Immature natural killer cell (primary cell): ENCODE data around the gene RORC. TPM values are rescaled to one million over a fixed set of nuclear protein-coding genes. Genes with fewer than 3 reads are reported as not detected.

ENCODE experiments used
- DNase-seq, 3 donors: peaks; one replicate each; pipeline ENCODE4 v3.0.0; 2022; ENCODE audit warnings: mixed read lengths in 1 of 3
- H3K27ac Mint-ChIP-seq, 6 donors: one replicate each; pipeline ENCODE4 v1.8.0; 2020; ENCODE audit warnings: mixed read lengths in 6 of 6, mild to moderate bottlenecking in 5 of 6, inconsistent platforms in 4 of 6, moderate library complexity in 3 of 6
- H3K27me3 Mint-ChIP-seq, 3 donors: one replicate each; pipeline ENCODE4 v1.8.0; 2020 to 2021; ENCODE audit warnings: low read depth in 3 of 3, mild to moderate bottlenecking in 3 of 3, mixed read lengths in 3 of 3, moderate library complexity in 3 of 3, inconsistent platforms in 1 of 3
- H3K36me3 Mint-ChIP-seq, 3 donors: one replicate each; pipeline ENCODE4 v1.8.0; 2020; ENCODE audit warnings: mixed read lengths in 3 of 3, inconsistent platforms in 2 of 3, mild to moderate bottlenecking in 2 of 3
- H3K4me1 Mint-ChIP-seq, 2 donors: one replicate each; pipeline ENCODE4 v1.8.0; 2020; ENCODE audit warnings: inconsistent platforms in 2 of 2, mild to moderate bottlenecking in 2 of 2, mixed read lengths in 2 of 2, moderate library complexity in 1 of 2
- H3K4me3 Mint-ChIP-seq, 5 donors: one replicate each; pipeline ENCODE4 v1.8.0; 2020; ENCODE audit warnings: mild to moderate bottlenecking in 5 of 5, mixed read lengths in 5 of 5, inconsistent platforms in 3 of 5, moderate library complexity in 3 of 5
- H3K9me3 Mint-ChIP-seq, 6 donors: one replicate each; pipeline ENCODE4 v1.8.0; 2020; ENCODE audit warnings: mild to moderate bottlenecking in 6 of 6, mixed read lengths in 6 of 6, inconsistent platforms in 4 of 6, moderate library complexity in 3 of 6
- polyA plus RNA-seq, 3 donors: library from polyadenylated mRNA; unstranded; fragments of 300-500 nt; fragmentation: Illumina TruSeq; gene quantifications; one replicate each; pipeline ENCODE4 v1.2.3, GENCODE V29; 2021

RORC gene
- polyA plus RNA-seq, 3 donors from 2014 or later: 0.40 to 1.6 (median 1.4) TPM

DNA sequence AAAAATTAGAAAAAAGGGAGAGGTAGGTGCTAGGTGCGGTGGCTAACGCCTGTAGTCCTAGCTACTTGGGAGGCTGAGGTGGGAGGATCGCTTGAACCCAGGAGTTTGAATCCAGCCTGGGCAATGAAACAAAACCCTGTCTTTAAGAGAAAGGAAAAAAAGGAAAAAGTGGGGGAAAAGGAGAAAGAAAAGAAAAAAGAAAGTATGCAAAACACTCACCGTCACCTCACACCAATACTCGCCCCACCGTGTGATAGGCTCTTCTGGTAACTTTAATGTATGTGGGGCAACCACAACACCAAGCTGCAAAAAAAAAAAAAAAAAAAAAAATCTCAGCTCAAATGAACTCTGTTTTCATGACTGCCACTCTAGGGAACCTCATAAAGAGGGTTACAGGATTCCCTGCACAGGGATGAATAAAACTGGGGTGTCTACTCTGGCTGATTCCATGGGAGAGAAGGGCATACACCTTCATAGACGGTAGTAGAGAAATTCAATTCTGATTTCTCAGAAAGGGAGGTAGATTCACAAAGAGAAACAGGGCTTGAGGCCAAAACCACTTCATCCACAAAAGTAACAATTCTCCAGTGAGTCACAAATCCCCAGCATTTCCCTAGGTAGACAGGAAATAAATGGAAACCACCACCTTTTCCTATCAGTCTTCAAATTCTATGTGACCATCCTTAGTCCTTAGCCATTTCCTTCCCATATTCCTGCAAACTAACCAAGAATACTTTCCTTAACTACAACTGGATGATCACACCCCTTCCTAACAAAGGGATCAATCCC, 70.8 kb downstream of the RORC start:
- Mint-ChIP-seq H3K4me3 (peak overlapping the region; percentile 10 to 47 (median 38)), H3K9me3 (no peaks in the 10 kb centered on the region), H3K4me1 (peaks cover 39 to 53% of the 10 kb centered on the region in 2 donors), H3K36me3 (peaks cover 12 to 22% (median 16%) of the 10 kb centered on the region in 3 donors), H3K27me3 (peaks cover 0 to 6% (median 0%) of the 10 kb centered on the region in 3 donors), H3K27ac (peak overlapping the region in 4 of 6 donors; percentile 57 to 75 (median 68))
- no peak for DNase-seq

DNA sequence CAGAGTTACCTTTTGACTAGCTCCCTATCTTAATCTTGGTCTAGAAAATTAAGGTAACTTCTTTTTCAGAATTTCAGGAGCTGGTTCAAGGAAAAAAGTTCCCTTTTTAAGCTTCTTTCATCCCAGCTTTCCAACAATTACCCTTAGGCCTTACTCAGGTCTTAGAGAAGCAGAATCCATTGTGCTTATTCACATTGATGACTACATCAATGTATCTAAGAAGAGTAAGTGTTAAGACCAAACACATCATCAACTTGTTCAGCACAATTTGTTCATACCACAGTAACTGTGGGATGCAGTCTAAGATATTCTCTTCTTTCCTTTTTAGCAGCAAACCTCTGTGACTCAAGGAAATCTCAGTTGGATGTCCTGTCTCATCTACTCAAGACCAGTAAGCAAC, 72.4 kb downstream of the RORC start:
- H3K36me3 Mint-ChIP-seq: peaks cover 12 to 22% (median 20%) of the 10 kb centered on the region in 3 donors
- no peak overlapping the region for H3K27ac Mint-ChIP-seq
- DNase-seq: no peak
- peaks cover 0 to 6% (median 0%) of the 10 kb centered on the region in 3 donors for H3K27me3 Mint-ChIP-seq
- no peak overlapping the region for H3K4me3 Mint-ChIP-seq
- H3K4me1 Mint-ChIP-seq: peaks cover 43 to 57% of the 10 kb centered on the region in 2 donors
- no peaks in the 10 kb centered on the region for H3K9me3 Mint-ChIP-seq

DNA sequence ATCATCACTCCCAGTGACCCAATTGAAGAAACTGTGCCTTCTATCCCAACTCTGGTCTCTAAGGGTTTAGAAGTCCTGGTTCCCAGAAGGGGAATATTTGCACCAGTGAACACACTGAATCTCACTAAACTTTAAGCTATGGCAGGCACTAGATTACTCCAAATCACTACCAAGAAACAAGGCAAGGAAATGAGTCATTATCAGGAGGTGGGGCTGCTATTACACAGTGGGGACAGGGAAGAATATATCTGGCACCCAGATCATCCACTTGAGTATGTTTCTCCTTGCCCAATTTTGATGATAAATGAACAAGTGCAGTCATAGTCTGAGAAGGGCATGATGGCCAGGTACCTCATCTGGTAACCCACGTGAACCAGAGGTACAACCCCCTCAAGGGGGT, 75.3 kb downstream of the RORC start:
- Mint-ChIP-seq H3K9me3 (no peaks in the 10 kb centered on the region), H3K27ac (peak overlapping the region in 5 of 6 donors; percentile 12 to 77 (median 33)), H3K36me3 (peaks cover 9 to 31% (median 20%) of the 10 kb centered on the region in 3 donors), H3K4me3 (peak overlapping the region in 2 of 5 donors; percentile 11 to 49), H3K27me3 (peaks cover 0 to 4% (median 2%) of the 10 kb centered on the region in 3 donors), H3K4me1 (peaks cover 27 to 32% of the 10 kb centered on the region in 2 donors)
- DNase-seq: no peak

Other genes with a start within 250 kb of the RORC start
- gene SNX27, start 219.8 kb downstream of the RORC start, polyA plus RNA-seq: 10 to 100 TPM in 1 of 3 donors, 1 to 10 TPM in 2; 4.4 to 12.7 (median 9.0) TPM
- gene CELF3, start 115.0 kb downstream of the RORC start, polyA plus RNA-seq: not detected
- gene RIIAD1, start 110.3 kb downstream of the RORC start, polyA plus RNA-seq: not detected
- 100 to 1,000 TPM; 120 to 128 (median 128) TPM for gene MRPL9, start 68.3 kb downstream of the RORC start, polyA plus RNA-seq
- 10 to 100 TPM; 12.0 to 16.1 (median 16.0) TPM for gene TDRKH, start 41.3 kb downstream of the RORC start, polyA plus RNA-seq
- 1 to 10 TPM in 1 of 3 donors, not detected in 2; 1.3 TPM for gene LINGO4, start 26.4 kb downstream of the RORC start, polyA plus RNA-seq
- under 1 TPM; 0.22 to 0.52 (median 0.32) TPM for gene C2CD4D, start 8.0 kb upstream of the RORC start, polyA plus RNA-seq
- under 1 TPM in 1 of 3 donors, not detected in 2; 0.56 TPM for gene THEM5, start 21.9 kb upstream of the RORC start, polyA plus RNA-seq
- gene THEM4, start 77.7 kb upstream of the RORC start, polyA plus RNA-seq: 10 to 100 TPM; 29.9 to 38.1 (median 36.7) TPM
- gene S100A10, start 162.1 kb upstream of the RORC start, polyA plus RNA-seq: 100 to 1,000 TPM; 445 to 680 (median 567) TPM
- gene S100A11, start 205.2 kb upstream of the RORC start, polyA plus RNA-seq: 100 to 1,000 TPM; 331 to 469 (median 429) TPM